GM21526 (cell line): ENCODE results near the gene TLNRD1.

Source experiments
- ATAC-seq: cut with Tn5 transposase; IDR thresholded peaks from one replicate; pipeline ENCODE4 v1.9.1; 2021; ENCODE audit warnings: moderate library complexity; ENCODE audit not compliant: unreplicated experiment, low FRiP score

TLNRD1 gene

GRCh38 chr15:81053621-81054020, 52.9 kb downstream of the TLNRD1 start:
- ATAC-seq = no peak

DNA sequence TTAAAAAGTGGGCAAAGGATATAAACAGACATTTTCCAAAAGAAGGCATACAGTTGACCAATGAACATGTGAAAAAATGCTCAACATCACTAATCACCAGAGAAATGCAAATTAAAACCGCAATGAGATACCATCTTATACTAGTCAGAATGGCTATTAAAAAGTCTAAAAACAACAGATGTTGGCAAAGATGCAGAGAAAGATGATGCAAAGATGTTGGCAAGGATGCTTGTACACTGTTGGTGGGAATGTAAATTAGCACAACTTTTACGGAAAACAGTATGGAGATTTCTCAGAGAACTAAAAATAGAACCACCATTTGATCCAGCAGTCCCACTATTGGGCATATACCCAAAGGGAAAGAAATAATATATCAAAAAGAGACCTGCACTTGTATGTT, 53.5 kb downstream of the TLNRD1 start:
- no peak for ATAC-seq
